Measurements from ENCODE around the gene RETREG2.

- TF ChIP-seq CTCF (conservative IDR thresholded peaks at IDR 0.05; ENCODE audit: low read depth in 2 of 2) (no peak), EZH2 (IDR thresholded peaks at IDR 0.05; ENCODE audit: low read depth, unreplicated experiment) (no peak), POLR2AphosphoS5 (IDR thresholded peaks at IDR 0.05; ENCODE audit: low read depth) (no peak), CREB1 (CRISPR knock-in tag; IDR thresholded peaks at IDR 0.05; ENCODE audit: low read depth) (no peak), EZH2phosphoT487 (IDR thresholded peaks at IDR 0.05; ENCODE audit: unreplicated experiment) (no peak), REST (IDR thresholded peaks at IDR 0.05; ENCODE audit: unreplicated experiment) (no peak), ZNF114 (CRISPR knock-in tag; IDR thresholded peaks at IDR 0.05) (no peak), ETS1 (IDR thresholded peaks at IDR 0.05) (no peak), JUNB (IDR thresholded peaks at IDR 0.05; ENCODE audit: unreplicated experiment) (no peak)
Observed at GRCh38 chr2:219186754-219187456, 8.8 kb downstream of the RETREG2 start.

All from GM23338 (cell line).